Pancreas (tissue), 10 donors: ENCODE measurements around the gene GPR137. TPM values are rescaled to one million over a fixed set of nuclear protein-coding genes. Genes with fewer than 3 reads are reported as not detected.
A peak's percentile ranks its signal among the peaks of the same experiment; 100 is the strongest.

Experiments
- ATAC-seq, 4 donors: fragments of 200-7000 bp; cut with Tn5 transposase; one replicate each; pipeline versions ENCODE4 v1.8.0 to v1.9.1; 2020; ENCODE audit warnings: mild to moderate bottlenecking in 4 of 4, moderate library complexity in 4 of 4
- DNase-seq, 6 donors: peaks; one replicate each; pipeline ENCODE4 v3.0.0-alpha.2; 2020
- FAIRE-seq: peaks from 2 replicates; lab custom pipeline; 2012; peaks lifted over from hg19 to GRCh38; lab: Jason Lieb, UNC
- H3K27ac ChIP-seq, 4 donors: fragments of 200-600 bp; sonication (generic); 1 replicate in 3 of 4; 2 replicates in 1 of 4; pipeline versions ENCODE4 v1.5.0 to v1.8.0; 2020
- H3K27me3 ChIP-seq, 4 donors: fragments of 200-600 bp; one replicate each; pipeline ENCODE4 v1.8.0; 2021
- H3K36me3 ChIP-seq, 3 donors: fragments of 200-600 bp; sonication (generic) in 1 of 3; one replicate each; pipeline versions ENCODE4 v1.5.0 to v1.8.0; 2020 to 2021
- H3K4me1 ChIP-seq, 3 donors: fragments of 200-600 bp; one replicate each; pipeline ENCODE4 v1.8.0; 2021
- H3K4me3 ChIP-seq, 4 donors: fragments of 200-600 bp; sonication (generic) in 2 of 4; one replicate each; pipeline versions ENCODE4 v1.5.0 to v1.8.0; 2020 to 2021
- H3K9me3 ChIP-seq, 4 donors: fragments of 200-600 bp; one replicate each; pipeline ENCODE4 v1.8.0; 2021
- WGBS, 2 donors: extraction: QIAGEN DNeasy Blood & Tissue Kit; methylation state at CpG; one replicate each; pipeline ENCODE4 v1.1.7; 2013; 5-methylcytosine and 5-hydroxymethylcytosine counted together
- intact Hi-C, 3 donors: fragments of 100-400 bp; cut with DNase I; formaldehyde crosslinking; loops; one replicate each; pipeline versions ENCODE4 v1.11.1 to v1.14.2; 2022
- polyA plus RNA-seq, 2 donors: library from polyadenylated mRNA; stranded (reverse); fragments of 200-250 nt; gene quantifications; one replicate each; pipeline ENCODE4 v1.2.3, GENCODE V29; 2013
- total RNA-seq, 6 donors: library from RNA; stranded (reverse); fragmentation: NEBNext Ultra II Directional in 4 of 6; extraction: Animal tissue kit (Norgen Biotek cat#: 25700) in 4 of 6; gene quantifications; one replicate each; pipeline versions ENCODE4 v1.2.1 to v1.2.4, GENCODE V29; 2021 to 2023
- TF ChIP-seq, protein P1 (sequence below), 4 donors: fragments of 200-600 bp; sonication (generic) in 3 of 4; IDR thresholded peaks; one replicate each; pipeline versions ENCODE4 v1.5.0 to v1.8.0; 2021; ENCODE audit warnings: antibody characterized with exemption in 4 of 4
- donor health status: healthy with polysubstance abuse.
- donor health status: DM: no; HTN: no; CAD: no; lungs with moderate emphysema.
- donor health status: DM: no; HTN: no; CAD: no.
- donor health status: control.
- donor health status: control.
- donor health status: Bipolar disorder and iron deficiency.
- donor health status: DM: yes; HTN: yes; CAD: no.
- donor health status: DM: no; HTN: no; CAD: no.
- donor health status: DM: no; HTN: no; CAD: no.
- donor health status: DM: yes; HTN: yes; CAD: no.

Gene GPR137
- total and polyA plus RNA-seq, 8 donors: 7.1 to 27.9 (median 14.0) TPM

DNA sequence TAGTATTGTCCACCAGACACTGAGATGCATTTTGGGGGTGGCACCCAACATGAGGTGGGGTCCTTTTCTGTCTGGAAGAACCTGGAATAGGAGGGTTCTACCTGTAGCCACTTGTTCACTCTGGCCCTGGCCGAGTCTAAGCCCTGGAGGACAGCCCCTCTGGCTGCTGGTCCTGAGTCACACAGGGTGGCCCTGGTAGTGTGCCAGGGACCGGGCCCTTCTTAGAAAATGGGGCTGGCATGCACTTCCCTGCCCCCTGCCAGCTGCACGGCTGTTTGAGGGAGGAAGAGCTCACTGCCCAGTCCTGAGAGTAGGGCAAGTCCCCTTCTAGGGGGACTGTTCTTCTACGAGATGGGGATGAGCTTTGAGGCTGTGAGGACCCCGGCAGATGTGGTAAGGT lies 32.2 kb upstream of the GPR137 start:
- TF ChIP-seq, protein P1, sequence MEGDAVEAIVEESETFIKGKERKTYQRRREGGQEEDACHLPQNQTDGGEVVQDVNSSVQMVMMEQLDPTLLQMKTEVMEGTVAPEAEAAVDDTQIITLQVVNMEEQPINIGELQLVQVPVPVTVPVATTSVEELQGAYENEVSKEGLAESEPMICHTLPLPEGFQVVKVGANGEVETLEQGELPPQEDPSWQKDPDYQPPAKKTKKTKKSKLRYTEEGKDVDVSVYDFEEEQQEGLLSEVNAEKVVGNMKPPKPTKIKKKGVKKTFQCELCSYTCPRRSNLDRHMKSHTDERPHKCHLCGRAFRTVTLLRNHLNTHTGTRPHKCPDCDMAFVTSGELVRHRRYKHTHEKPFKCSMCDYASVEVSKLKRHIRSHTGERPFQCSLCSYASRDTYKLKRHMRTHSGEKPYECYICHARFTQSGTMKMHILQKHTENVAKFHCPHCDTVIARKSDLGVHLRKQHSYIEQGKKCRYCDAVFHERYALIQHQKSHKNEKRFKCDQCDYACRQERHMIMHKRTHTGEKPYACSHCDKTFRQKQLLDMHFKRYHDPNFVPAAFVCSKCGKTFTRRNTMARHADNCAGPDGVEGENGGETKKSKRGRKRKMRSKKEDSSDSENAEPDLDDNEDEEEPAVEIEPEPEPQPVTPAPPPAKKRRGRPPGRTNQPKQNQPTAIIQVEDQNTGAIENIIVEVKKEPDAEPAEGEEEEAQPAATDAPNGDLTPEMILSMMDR (IDR thresholded peaks at IDR 0.05): no peak
- Histone ChIP-seq H3K27ac (no peak overlapping the region), H3K4me3 (no peak overlapping the region), H3K4me1 (peaks cover 0 to 4% (median 4%) of the 10 kb centered on the region in 3 donors), H3K27me3 (no peaks in the 10 kb centered on the region), H3K9me3 (no peaks in the 10 kb centered on the region), H3K36me3 (peaks cover 0 to 12% (median 0%) of the 10 kb centered on the region in 3 donors)
- DNase-seq (no peak), FAIRE-seq (no peak), ATAC-seq (no peak)
- intact Hi-C loops: no loop called here
- WGBS, 2 donors: 61 to 65% methylated on average over 5 of the region's 5 CpGs

DNA sequence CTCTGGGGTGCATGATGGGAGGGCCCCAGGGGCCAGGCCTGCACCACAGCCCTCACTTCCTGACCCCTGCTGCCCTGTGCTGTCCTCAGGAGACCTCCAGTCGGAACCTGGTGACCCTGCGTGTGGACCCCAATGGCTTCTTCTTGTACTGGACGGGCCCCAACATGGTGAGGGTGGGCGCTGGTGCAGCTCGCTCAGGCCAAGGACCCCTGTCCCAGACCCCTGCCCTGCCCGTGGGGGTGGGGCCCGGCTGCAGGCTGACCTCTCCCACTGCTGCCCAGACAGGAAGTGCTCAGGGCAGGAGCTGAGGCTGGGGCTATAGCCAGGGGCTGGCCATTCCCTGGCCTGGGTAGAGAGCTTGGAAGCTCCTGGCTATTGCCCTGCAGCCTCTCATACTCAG lies 31.3 kb upstream of the GPR137 start:
- Histone ChIP-seq H3K4me3 (no peak overlapping the region), H3K27me3 (no peaks in the 10 kb centered on the region), H3K4me1 (peaks cover 0 to 4% (median 4%) of the 10 kb centered on the region in 3 donors), H3K27ac (no peak overlapping the region), H3K9me3 (no peaks in the 10 kb centered on the region), H3K36me3 (peaks cover 0 to 19% (median 0%) of the 10 kb centered on the region in 3 donors)
- TF ChIP-seq, protein P1 (IDR thresholded peaks at IDR 0.05): no peak
- intact Hi-C loops: no loop called here
- no peak for FAIRE-seq
- no peak for ATAC-seq
- 84 to 90% methylated on average over 7 of the region's 7 CpGs for WGBS, 2 donors
- no peak for DNase-seq

DNA sequence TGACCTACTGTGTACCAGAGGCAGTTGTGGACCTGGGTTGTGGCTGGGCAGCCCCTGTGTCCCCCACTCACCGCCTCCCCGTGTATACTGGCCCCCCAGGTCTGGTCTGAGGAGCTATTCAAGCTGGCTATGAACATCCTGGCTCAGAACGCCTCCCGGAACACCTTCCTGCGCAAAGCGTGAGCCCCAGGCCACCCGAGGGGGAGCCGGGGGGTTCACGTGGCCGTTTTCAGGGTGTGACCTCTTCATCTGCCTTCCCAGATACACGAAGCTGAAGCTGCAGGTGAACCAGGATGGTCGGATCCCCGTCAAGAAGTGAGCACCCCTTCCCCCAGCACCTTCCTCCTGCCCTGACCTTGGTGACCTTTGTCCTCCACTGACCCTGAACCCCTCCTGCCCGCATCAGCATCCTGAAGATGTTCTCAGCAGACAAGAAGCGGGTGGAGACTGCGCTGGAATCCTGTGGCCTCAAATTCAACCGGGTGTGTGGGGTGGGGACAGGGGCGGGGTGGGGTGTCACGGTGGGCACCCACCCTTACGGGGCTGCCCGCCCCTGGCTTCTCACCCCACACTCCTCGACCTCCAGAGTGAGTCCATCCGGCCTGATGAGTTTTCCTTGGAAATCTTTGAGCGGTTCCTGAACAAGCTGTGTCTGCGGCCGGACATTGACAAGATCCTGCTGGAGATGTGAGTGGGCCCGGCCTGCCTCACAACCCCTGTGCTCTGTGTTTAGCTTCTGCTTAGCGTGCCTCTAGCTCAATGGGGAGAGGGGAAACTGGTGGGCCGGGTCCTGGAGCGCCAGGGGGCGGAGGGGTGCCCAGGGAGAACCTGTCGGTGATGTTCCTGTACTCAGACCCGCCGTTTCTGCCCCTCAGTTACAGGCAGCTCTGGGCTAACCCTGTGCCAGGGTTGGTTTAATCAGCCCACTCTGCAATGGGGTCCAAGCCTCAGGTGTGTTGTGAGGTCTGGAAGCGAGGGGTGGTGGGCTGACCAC lies 30.2 kb upstream of the GPR137 start:
- FAIRE-seq (no peak), DNase-seq (no peak), ATAC-seq (no peak)
- H3K9me3 ChIP-seq: no peaks in the 10 kb centered on the region
- 91 to 94% methylated on average over 35 of the region's 35 CpGs for WGBS, 2 donors
- peaks cover 0 to 19% (median 0%) of the 10 kb centered on the region in 3 donors for H3K36me3 ChIP-seq
- H3K27ac ChIP-seq: no peak overlapping the region
- intact Hi-C loops: no loop called here
- H3K4me3 ChIP-seq: no peak overlapping the region
- TF ChIP-seq, protein P1 (IDR thresholded peaks at IDR 0.05): no peak
- H3K4me1 ChIP-seq: peaks cover 0 to 4% (median 4%) of the 10 kb centered on the region in 3 donors
- H3K27me3 ChIP-seq: no peaks in the 10 kb centered on the region

DNA sequence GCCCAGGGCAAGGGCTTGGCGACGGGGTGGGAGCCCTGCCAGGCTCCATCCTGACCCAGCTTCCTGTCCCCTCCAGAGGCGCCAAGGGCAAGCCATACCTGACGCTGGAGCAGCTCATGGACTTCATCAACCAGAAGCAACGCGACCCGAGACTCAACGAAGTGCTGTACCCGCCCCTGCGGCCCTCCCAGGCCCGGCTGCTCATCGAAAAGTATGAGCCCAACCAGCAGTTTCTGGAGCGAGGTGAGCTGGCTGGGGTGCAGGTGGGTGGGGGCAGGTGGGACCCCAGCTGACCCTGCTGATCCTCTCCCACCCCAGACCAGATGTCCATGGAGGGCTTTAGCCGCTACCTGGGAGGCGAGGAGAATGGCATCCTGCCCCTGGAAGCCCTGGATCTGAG lies 29.3 kb upstream of the GPR137 start:
- no peak for FAIRE-seq
- intact Hi-C loops: no loop called here
- H3K27me3 ChIP-seq: no peaks in the 10 kb centered on the region
- TF ChIP-seq, protein P1 (IDR thresholded peaks at IDR 0.05): no peak
- peaks cover 0 to 4% (median 0%) of the 10 kb centered on the region in 3 donors for H3K4me1 ChIP-seq
- no peak overlapping the region for H3K27ac ChIP-seq
- H3K36me3 ChIP-seq: peaks cover 0 to 19% (median 0%) of the 10 kb centered on the region in 3 donors
- peak in 3 of 6 donors; percentile 35 to 67 (median 50) for DNase-seq
- no peak overlapping the region for H3K4me3 ChIP-seq
- 91 to 92% methylated on average over 15 of the region's 15 CpGs for WGBS, 2 donors
- ATAC-seq: no peak
- H3K9me3 ChIP-seq: no peaks in the 10 kb centered on the region
